GM04504 (cell line): ENCODE results near the gene KCTD1.

ENCODE experiments used
- DNase-seq: peaks from one replicate; pipeline ENCODE4 v3.0.0-alpha.2; 2012; ENCODE audit warnings: low read depth

The KCTD1 gene

DNA sequence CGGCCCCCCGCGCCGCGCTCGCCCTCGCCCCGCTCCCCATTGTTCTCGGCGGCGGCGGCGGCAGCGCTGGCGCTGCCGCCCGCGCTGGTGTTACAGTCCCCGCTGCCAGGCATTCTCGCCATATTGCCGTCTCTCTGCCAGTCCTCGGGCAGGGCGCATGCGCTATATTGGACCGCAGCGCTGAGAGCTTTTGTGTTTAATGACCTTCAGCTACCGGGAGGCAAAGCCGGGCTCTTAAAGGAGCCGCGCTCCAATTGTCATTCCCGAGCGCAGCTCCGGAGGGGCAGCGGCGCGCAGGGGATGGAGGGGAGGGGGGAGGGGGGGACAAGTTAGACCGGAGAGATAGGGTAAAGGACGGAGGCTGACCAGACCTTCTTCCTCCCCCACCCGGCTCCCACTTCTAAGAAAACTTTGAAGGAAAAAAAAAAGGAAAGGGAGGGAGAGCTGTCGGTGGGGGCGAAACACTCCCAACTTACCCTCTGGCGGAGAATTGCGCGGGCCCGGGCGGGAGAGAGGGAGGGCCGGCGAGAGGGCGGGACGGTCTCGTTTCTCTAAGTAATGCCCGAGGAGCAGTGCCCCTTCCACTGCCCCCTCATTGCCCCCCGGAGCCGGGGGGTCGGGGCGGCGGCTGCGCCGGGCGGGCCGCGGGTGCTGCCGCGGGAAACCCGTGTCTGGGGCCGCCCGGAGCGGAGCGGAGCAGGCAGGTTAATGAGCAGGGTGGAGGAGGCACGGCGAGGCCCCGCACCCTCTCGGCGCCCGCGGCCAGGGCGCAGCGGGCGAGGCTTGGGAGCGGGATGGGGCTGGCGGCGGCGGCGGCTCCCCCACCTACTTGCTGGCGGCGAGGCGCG lies at the start of gene KCTD1:
Gene KCTD1 (minus strand): TSS at position 139 of the 848 bp plus-strand sequence. CDS start 17 bp downstream, at position 122.
- peak; percentile 67 for DNase-seq

DNA sequence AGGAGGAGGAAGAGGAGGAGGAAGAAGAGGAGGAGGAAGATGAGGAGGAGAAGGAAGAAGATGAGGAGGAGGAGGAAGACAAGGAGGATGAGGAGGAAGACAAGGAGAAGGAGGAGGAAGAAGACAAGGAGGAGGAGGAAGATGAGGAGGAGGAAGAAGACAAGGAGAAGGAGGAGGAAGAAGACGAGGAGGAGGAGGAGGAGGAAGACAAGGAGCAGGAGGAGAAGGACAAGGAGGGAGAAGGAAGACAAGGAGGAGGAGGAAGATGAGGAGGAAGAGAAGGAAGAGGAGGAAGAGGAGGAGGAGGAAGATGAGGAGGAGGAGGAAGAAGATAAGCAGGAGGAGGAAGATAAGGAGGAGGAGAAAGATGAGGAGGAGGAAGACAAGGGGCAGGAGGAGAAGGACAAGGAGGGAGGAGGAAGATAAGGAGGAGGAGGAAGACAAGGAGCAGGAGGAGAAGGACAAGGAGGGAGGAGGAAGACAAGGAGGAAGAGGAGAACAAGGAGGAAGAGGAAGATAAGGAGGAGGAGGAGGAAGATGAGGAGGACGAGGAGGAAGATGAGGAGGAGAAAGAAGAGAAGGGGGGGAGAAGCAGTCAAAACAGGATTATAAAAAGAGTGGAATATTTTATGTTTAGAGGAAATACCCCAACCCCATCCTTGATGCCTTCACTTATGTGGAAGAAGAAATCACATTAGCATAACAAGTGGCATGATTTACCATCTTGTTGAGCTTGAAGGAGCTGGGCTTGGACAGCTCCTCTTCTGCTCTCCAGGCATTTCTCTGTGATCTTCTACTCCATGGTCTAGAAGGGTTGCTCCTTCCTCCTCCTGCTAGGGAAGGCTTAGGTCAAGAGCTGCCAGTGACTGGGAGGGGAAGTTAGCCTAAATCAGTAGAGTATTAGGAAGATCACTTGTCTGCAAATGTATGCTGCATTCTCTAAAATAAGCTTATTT lies 45.3 kb upstream of the KCTD1 start:
- no peak for DNase-seq

DNA sequence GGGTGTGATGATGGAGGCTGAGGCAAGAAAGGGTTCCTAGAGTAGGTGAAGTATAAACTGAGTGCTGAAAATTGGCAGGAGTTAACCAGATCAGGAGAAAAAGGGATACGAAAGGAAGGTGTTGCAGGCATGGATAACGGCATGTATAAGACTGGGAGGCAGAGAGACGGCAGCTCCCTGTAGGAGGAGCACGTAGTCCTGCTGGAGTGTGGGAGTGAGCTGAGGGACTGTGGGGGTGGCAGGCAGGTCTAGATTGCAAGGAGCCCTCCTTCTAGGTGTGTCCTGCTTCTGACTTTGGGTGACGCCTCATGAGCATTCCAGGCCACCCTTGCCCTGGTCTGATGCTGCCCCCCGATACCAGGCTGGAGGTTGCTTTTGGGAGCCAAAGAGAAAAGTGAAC lies 36.4 kb upstream of the KCTD1 start:
- DNase-seq, result no peak

DNA sequence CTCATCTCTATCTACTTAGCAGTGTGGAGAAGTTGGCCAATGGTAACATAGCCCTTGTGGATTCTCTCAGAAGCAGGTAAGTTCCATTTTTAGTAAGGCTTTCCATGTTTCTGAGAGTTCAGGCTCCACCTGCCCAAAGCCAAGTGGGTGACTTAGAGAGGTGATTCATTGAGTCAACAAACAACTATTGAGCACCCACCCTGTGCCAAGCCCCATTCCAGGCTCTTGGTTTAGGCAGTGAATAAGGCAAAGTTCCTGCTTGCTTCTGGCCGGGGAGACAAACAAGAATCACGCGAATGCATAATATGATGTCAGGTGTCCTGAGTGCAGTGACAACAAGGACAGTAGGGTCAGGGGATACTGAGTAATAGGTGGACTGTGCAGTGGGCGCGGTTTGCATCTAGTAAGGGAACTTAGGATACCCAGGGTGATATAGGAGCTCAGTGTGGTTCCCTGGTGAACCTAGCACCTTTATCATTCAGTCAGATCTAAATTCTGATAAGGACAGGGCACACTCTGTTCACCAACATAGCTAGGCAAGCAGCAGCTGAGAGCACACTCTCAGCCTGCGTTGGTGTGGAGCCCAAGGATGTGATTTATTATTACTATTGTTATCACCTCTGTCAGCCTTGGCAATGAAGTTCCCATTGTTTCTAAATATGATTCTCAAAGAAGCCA lies 31.7 kb upstream of the KCTD1 start:
- no peak for DNase-seq

DNA sequence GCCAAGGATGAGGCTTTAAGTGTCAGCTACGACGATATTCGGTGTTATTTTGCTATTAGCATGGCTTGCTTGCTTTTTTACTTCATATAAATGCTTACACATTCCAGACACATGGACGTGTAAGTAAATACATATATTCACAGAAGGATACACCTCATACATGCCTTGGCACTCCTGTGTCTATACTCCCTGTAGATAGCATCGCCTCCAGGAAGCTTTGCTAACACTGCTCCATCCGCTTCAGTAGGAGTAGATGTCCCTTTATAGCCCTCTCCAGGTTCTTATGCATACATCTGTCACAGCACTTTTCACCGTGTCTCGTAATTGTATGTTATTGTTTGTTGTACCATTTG lies 27.5 kb upstream of the KCTD1 start:
- DNase-seq, result no peak

DNA sequence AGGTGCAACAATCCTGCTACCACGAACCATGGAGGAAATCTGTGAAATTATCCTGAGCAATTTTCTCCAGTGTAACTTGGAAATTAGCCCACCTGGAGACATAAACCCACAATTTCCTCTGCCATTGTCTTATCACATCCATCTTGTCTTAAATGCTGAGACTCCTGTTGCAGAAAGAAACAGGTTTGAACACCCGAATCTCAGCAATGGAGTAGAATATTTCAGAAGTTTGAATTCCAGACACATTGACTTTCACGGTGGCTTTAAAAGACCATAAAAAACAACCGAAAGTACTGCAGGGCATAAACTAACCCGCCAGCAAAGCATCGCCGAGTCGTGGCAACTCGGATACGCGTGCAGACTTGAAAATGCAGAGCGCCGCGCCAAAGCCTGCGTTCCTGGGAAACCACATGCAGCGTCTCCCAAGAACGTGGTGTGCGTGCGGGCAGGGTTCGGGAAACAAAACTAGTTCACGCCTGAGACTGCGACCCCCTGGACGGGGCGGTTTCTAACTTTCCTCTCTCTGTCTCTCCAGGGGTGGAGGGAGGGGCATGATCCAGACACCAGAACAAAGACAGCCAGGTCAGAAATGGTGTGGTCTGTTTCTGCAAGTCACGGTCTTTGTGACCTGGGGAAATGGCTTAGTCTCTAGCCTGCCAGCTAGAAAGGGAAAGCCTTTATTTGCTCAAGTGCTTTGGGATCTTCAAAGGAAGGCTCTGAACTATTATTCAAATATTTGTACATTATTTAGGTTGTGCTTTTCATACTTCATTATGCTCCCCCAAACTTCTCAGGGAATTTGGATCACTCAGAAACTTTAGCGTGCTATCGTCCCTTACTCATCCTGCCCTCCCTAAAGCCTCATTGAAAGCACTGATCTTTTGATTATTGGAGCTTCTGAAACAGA lies 26.9 kb upstream of the KCTD1 start:
- peak; percentile 38 for DNase-seq

DNA sequence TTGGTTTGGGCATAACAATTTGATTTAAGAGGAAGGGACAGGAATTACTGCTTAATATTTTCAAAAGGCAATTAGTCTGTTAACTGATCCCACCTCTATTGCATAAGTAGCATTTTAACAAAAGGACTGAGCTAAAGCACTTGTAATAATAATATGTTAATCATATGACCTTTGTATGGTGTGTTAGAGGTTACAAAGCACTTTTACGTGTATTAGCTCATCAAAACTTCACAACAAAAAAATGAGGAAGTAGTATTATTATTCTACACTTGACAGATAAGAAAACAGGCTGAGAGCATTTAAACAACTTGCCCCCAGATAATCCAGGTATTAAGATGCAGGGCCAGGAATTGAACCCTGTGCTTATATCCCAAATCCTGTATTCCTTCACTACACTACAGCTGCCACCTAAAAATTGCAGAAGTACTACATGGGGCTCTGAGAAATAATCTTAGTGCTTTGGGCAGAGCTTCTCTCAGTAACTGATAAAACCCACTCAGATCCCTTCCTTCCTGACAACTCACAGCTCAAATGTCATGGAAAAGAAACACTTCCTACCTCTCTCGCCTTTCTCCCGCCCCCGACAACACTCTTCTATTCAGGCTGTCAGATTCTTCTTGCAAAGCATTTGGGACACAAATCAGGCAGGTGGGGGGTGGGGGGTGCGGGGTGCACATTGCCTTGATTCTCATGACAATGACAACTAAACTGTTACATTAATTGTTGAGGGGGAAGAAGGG lies 20.7 kb upstream of the KCTD1 start:
- DNase-seq, result no peak

DNA sequence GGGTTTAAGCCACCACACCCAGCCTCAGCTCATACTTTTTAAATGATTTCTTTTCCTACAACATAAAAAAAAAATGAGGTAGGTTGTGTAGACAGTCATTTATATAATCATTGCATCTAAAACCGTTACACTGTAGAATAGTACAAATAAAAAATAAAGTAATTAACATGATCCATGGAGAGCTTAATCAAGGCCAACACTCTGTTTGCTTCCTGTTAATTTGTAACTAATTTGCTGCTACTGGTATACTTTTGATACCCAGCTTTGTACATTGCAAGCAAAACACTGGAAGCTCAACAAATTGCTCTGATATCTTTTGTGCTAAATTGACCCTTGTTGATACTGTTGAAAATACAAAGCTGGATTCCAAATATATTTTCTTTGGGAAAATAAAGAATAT lies 20.2 kb upstream of the KCTD1 start:
- no peak for DNase-seq

DNA sequence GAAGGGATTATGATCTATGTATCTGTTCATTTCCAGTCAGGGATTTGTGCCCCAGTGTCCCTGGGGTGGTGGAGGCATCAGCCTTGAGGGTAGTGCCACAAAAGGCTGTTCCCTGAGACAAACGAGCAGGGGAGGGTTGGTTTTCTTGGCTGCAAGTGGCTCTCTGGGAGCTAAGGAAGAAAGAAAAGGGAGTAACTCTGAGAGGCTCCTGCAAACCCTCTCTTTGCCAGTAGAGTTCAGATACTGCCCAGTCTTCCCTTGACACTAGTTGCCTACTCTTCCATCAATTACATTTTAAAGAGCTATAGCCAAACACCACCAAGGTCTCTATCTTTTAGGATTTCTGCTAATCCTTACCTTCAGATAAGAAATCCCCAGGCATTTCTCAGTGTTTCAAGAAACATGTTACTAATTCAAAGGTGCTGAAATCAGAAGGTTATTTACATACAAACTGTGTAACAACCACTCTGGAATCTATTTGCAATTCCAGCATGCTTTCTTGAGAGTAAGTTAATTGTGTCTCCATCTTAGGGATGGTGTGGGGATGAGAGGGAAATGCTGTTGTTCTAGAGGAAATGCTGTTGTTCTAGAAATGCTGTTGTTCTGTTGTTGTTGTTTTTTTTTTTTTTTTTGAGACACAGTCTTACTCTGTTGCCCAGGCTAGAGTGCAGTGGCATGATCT lies 18.7 kb upstream of the KCTD1 start:
- DNase-seq, result no peak

DNA sequence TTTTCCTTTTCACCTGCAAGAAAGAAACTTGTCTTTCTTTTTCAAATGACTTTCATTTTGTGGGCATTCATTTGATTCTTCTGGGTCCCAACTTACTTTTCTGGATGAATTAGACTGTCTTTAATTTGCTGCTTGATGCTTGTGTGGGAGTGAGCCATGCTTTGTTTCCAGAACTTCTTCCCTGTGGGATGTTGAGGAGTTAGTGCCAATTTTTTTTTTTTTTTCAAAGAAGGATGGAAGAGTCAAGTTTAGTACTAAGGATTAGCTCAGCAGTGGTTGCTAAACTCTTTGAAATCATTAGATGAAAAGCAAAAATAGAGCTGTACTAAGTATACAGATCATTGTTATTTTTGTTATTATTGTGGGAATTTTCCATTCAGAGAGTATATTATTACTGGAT lies 17.2 kb upstream of the KCTD1 start:
- DNase-seq, result no peak

DNA sequence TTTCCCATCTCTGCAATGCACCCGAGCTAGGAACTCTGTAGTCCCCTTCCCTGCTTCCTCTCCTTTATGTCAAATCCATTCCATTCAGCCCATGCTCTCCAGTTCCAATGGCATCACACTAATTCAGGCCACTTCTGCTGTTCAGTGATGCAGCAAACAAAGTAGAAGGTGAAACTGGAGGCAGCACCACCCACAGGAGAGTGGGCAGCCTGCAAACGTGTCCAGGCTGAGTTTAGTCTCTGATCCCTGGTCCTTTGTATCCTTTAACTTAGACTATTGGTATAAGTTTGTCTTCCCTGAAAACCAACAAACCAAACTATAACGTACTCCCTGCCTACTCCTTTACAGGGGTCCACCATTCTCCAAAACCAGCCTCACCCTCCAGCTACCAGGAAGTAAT lies 14.7 kb upstream of the KCTD1 start:
- DNase-seq, result no peak

DNA sequence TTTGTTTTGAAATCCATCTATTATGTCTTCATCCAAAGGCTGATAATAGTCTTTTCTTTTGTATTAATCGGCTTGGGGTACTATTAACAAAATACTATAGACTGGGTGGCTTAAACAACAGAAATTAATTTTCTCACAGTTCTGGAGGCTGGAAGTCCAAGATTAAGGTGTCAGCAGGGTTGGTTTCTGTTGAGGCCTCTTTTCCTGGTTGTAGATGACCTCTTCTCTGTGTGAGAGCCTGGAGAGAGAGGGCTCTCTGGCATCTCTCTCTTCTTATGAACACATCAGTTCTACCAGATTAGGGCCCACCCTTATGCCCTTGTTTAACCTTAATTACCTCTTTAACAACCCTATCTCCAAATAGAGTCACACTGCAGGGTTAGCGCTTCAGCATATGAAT lies 14.2 kb upstream of the KCTD1 start:
- DNase-seq, result no peak

DNA sequence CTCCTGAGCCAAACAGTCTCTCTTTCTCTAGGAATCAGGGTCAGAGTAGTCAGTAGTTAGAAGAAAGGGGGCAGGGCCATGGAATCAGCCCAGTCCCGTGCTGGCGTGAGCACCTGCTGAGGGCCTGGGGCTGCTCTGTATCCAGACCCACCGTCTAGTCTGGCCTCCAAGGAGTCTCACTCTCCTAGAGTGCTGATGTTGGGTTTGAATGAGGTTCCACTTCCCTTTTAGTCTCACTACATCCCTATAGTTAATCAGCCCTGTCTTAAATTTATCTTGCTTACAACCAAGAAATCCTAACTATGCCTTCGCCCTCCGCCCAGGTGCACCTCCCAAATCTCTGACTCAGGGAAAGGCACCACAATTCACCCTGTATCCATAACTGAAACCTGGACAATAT lies 13.4 kb upstream of the KCTD1 start:
- no peak for DNase-seq

DNA sequence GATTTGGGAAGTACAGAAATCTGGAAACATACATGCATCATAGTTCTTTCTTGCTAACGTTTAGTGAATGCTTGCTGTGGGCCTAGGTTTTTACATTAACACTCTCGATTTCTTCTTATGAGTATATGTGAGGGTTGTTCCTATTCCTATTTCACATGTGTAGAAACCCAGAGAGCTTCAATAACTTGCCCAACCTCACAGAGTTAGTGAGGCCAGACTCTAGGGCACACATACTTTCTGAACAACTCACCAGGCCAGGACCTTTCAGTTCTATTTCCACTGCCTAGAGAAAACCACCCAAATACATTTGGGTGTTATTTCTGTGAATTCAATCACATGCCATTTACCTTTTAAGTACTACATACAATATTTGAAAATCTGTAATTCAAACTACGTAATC lies 8.2 kb upstream of the KCTD1 start:
- no peak for DNase-seq

DNA sequence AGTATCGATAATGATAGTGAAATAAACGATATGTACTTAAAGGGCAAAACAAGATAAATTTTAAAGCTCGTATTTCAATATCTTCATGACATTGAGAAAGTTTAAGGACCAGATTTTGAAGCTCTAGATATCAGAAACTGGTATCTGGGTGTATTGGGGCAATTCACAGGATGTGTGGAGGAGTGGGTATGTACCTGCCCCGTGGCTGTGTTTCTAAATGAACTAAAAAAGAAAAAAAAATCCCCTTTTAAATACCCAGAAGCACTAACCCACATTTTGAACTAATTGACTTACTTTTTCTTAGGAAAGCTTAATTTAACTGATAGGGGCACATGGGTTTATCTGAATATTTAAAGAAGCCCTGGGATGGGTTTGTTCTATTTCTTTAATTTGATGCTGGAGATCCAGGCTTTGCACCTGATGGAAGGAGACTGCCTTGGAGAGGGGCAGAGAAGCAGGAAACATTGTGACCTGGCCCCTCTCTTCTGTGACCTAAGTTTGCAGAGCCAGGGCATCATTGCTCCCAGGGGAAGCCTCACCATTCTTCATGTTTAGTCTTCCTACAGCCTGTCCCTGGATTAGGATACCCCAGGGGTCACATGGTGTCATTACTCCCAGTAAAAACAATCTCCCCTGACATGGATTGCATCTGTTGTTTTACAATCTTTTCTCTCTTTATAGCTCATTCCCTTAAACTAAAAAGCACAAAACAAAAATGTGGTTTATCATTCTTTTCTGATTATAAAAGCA lies 7.6 kb upstream of the KCTD1 start:
- DNase-seq, result no peak

DNA sequence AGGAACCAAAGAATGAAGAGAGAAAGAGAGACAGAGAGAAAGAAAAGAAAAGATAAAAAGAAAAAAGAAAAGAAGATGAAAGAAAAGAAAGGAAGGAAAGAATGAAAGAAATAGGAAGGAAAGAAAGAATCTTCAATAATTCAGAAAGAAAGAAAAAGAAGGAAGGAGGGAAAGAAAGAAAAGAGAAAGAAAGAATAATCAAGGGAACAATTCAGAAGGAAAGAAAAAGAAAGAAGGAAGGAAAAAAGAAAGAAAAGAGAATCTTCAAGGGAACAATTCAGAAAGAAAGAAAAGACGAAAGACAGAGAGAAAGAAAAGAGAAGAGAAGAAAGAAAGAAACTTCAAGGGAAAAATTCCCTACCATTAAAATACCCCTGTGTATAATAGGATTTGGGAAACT lies 5.6 kb upstream of the KCTD1 start:
- no peak for DNase-seq

DNA sequence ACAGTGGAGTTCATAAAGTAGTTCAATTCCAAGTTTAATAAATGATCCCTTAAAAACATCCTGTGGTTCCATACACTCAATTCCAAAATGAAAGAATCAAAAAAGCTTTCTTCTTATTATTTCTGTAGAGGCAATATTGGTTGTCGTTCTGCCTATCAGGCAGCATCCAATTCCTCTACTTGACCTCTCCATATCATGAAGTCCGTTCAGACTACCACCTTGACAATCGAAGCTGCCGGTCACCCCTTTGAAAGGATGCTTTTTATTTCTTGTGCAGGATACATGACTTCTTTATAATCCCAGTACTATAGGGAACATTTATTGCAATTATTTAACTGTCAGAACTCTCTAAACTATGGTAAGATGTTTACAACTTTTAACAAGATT lies 3.3 kb upstream of the KCTD1 start:
- DNase-seq, result no peak

DNA sequence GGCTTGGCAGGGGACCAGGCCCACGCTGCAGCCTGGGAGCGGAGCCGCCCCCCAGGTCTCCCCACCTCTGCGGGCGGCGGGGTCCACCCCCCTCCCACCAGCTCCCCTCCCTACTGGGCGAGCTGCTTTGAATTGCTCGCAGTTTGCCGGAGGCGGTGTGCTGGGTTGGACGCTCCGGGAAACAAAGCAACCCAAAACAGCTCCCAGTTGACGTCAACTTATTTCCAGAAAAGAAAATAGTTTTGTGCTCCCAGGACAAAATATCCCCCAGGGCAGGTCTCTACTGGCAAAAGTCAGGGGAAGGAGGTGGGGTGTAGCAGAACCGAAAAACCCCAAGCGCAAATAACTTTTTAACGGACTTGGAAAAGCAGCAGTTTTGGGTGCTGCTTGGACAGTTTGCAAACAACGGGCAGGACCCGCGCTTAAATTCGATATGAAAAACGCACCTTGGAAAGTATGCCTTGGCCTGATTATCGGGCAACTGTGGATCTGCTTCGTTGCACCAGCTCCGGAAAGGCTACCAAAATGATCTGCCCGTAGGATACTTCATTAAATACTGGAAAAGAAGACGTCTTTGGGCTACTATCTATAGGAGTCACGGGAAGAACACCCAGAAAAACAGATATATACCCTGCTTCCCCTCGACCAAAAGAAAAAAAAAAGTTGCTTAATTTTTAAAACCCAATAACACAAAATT lies 2.8 kb upstream of the KCTD1 start:
- DNase-seq, result no peak
